H1 (cell line): ENCODE data around the gene STEAP4. TPM values are rescaled to one million over a fixed set of nuclear protein-coding genes. Genes with fewer than 3 reads are reported as not detected.

Experiments used
- CTCF ChIA-PET: fragments of 300-600 bp; sonication (Branson Sonifier 250); formaldehyde crosslinking; loops from one replicate; lab custom pipeline; 2021; ENCODE audit not compliant: partially characterized antibody; lab: Charles Lee
- POLR2A ChIA-PET: fragments of 300-600 bp; sonication (Branson Sonifier 250); formaldehyde crosslinking; loops from one replicate; lab custom pipeline; 2021; ENCODE audit warnings: inconsistent platforms; ENCODE audit not compliant: partially characterized antibody; lab: Charles Lee
- DNase-seq, 2 experiments: peaks; one replicate each; pipeline versions ENCODE4 v3.0.0 to v3.0.0-alpha.2; 2010 to 2022; ENCODE audit warnings: low spot score in 2 of 2, low read depth in 1 of 2, mixed read lengths in 1 of 2
- FAIRE-seq: peaks from 2 replicates; lab custom pipeline; 2011; peaks lifted over from hg19 to GRCh38; lab: Jason Lieb, UNC
- H2AFZ ChIP-seq: 2 replicates; pipeline ENCODE4 v1.8.1; 2012; ENCODE audit warnings: low read length, inconsistent platforms
- H2AK5ac ChIP-seq: 2 replicates; pipeline ENCODE4 v1.6.1; 2013; ENCODE audit warnings: low read depth, low read length
- H2BK120ac ChIP-seq: replicated peaks from 2 replicates; pipeline ENCODE3; 2013; ENCODE audit warnings: low read depth, low read length, inconsistent platforms
- H2BK12ac ChIP-seq: 2 replicates; pipeline ENCODE4 v1.6.1; 2013; ENCODE audit warnings: low read depth, low read length
- H2BK15ac ChIP-seq: 2 replicates; pipeline ENCODE4 v1.6.1; 2013; ENCODE audit warnings: low read length
- H2BK20ac ChIP-seq: 2 replicates; pipeline ENCODE4 v1.6.1; 2013; ENCODE audit warnings: low read length
- H2BK5ac ChIP-seq: 2 replicates; pipeline ENCODE4 v1.6.1; 2013; ENCODE audit warnings: low read depth, low read length
- H3K14ac ChIP-seq: 2 replicates; pipeline ENCODE4 v1.6.1; 2013; ENCODE audit warnings: inconsistent platforms; ENCODE audit not compliant: insufficient read length
- H3K18ac ChIP-seq: 2 replicates; pipeline ENCODE4 v1.6.1; 2013; ENCODE audit warnings: low read length; ENCODE audit errors: extremely low read depth
- H3K23ac ChIP-seq: 2 replicates; pipeline ENCODE4 v1.6.1; 2013; ENCODE audit warnings: inconsistent platforms; ENCODE audit not compliant: insufficient read length
- H3K23me2 ChIP-seq: 2 replicates; pipeline ENCODE4 v1.6.1; 2013; ENCODE audit warnings: low read depth, low read length
- H3K27ac ChIP-seq: 2 replicates; pipeline ENCODE4 v1.6.1; 2011; ENCODE audit warnings: low read depth, low read length, inconsistent platforms
- H3K27me3 ChIP-seq, 4 experiments: replicated peaks in 1 of 4; 1 replicate in 1 of 4; 2 replicates in 3 of 4; pipeline versions ENCODE4 v1.6.1 to v1.8.1; 2011 to 2013; ENCODE audit warnings: low read length in 3 of 4, mild to moderate bottlenecking in 3 of 4, inconsistent platforms in 2 of 4, mixed read lengths in 2 of 4, moderate library complexity in 1 of 4; ENCODE audit not compliant: control insufficient read depth in 3 of 4, insufficient read depth in 3 of 4; ENCODE audit errors: extremely low read depth in 1 of 4
- H3K36me3 ChIP-seq, 4 experiments: 2 replicates each; pipeline versions ENCODE4 v1.6.1 to v1.8.1; 2011 to 2013; ENCODE audit warnings: mild to moderate bottlenecking in 4 of 4, low read length in 3 of 4, moderate library complexity in 2 of 4, control low read depth in 1 of 4, inconsistent platforms in 1 of 4; ENCODE audit not compliant: insufficient read depth in 4 of 4, control insufficient read depth in 2 of 4
- H3K4ac ChIP-seq: replicated peaks from 2 replicates; pipeline ENCODE3; 2013; ENCODE audit warnings: low read length, low read depth, mixed read lengths, inconsistent platforms; ENCODE audit not compliant: insufficient read length
- H3K4me1 ChIP-seq, 4 experiments: replicated peaks in 1 of 4; 1 replicate in 1 of 4; 2 replicates in 3 of 4; pipeline versions ENCODE4 v1.6.1 to v1.8.1; 2011 to 2013; ENCODE audit warnings: low read length in 3 of 4, inconsistent platforms in 2 of 4, mixed read lengths in 1 of 4; ENCODE audit not compliant: insufficient read depth in 4 of 4, control insufficient read depth in 3 of 4
- H3K4me2 ChIP-seq, 2 experiments: 2 replicates each; pipeline versions ENCODE4 v1.6.1 to v1.8.1; 2011 to 2013; ENCODE audit warnings: low read depth in 2 of 2, low read length in 2 of 2, control low read depth in 1 of 2, inconsistent platforms in 1 of 2, mild to moderate bottlenecking in 1 of 2; ENCODE audit not compliant: insufficient read depth in 1 of 2
- H3K4me3 ChIP-seq, 4 experiments: fragments of 200-600, 300-600 bp in 1 of 4; sonication (generic), shearing (Covaris generic), sonication (Bioruptor Twin) in 1 of 4; 2 replicates each; pipeline versions ENCODE4 v1.5.1 to v1.8.1; 2011 to 2016; ENCODE audit warnings: low read length in 4 of 4, low read depth in 3 of 4, control low read depth in 2 of 4, inconsistent platforms in 2 of 4, mild to moderate bottlenecking in 2 of 4, mixed read lengths in 1 of 4, moderate library complexity in 1 of 4; ENCODE audit not compliant: insufficient read depth in 2 of 4; ENCODE audit errors: extremely low read depth in 1 of 4
- H3K56ac ChIP-seq: replicated peaks from 2 replicates; pipeline ENCODE3; 2013; ENCODE audit warnings: low read depth, mild to moderate bottlenecking, mixed read lengths, low read length, inconsistent platforms; ENCODE audit not compliant: insufficient read length
- H3K79me1 ChIP-seq: 2 replicates; pipeline ENCODE4 v1.6.1; 2013; ENCODE audit warnings: low read depth, low read length, control low read depth
- H3K79me2 ChIP-seq, 2 experiments: 2 replicates each; pipeline versions ENCODE4 v1.6.1 to v1.8.1; 2012 to 2013; ENCODE audit warnings: low read length in 2 of 2, mild to moderate bottlenecking in 2 of 2, inconsistent platforms in 1 of 2; ENCODE audit not compliant: insufficient read depth in 2 of 2, control insufficient read depth in 1 of 2
- H3K9ac ChIP-seq, 4 experiments: replicated peaks in 1 of 4; 1 replicate in 1 of 4; 2 replicates in 3 of 4; pipeline versions ENCODE4 v1.6.1 to v1.8.1; 2011 to 2013; ENCODE audit warnings: low read depth in 3 of 4, low read length in 3 of 4, control low read depth in 2 of 4, mild to moderate bottlenecking in 2 of 4, moderate library complexity in 2 of 4, inconsistent platforms in 1 of 4; ENCODE audit errors: extremely low read depth in 1 of 4
- H3K9me3 ChIP-seq, 2 experiments: 2 replicates each; pipeline versions ENCODE4 v1.6.1 to v1.8.1; 2012 to 2013; ENCODE audit warnings: mild to moderate bottlenecking in 2 of 2, moderate library complexity in 2 of 2, control low read depth in 1 of 2, inconsistent platforms in 1 of 2, low read depth in 1 of 2, low read length in 1 of 2, mixed read lengths in 1 of 2; ENCODE audit not compliant: insufficient read depth in 2 of 2
- H4K20me1 ChIP-seq, 2 experiments: replicated peaks in 1 of 2; 2 replicates each; pipeline versions ENCODE3 to v1.8.1; 2011 to 2013; ENCODE audit warnings: inconsistent platforms in 2 of 2, low read length in 2 of 2, mild to moderate bottlenecking in 1 of 2; ENCODE audit not compliant: insufficient read depth in 2 of 2, control insufficient read depth in 1 of 2
- H4K5ac ChIP-seq: 2 replicates; pipeline ENCODE4 v1.6.1; 2013; ENCODE audit warnings: low read length, low read depth, mixed read lengths, inconsistent platforms; ENCODE audit not compliant: insufficient read length
- H4K8ac ChIP-seq: 2 replicates; pipeline ENCODE4 v1.8.0; 2013; ENCODE audit warnings: mild to moderate bottlenecking, moderate library complexity, low read length, inconsistent platforms; ENCODE audit not compliant: insufficient read depth; ENCODE audit errors: extremely low read depth
- H4K91ac ChIP-seq: replicated peaks from 2 replicates; pipeline ENCODE3; 2013; ENCODE audit warnings: low read length, mixed read lengths, inconsistent platforms; ENCODE audit not compliant: insufficient read length
- HDAC2 ChIP-seq, 2 experiments: fragments of 300-600 bp in 1 of 2; sonication (generic) in 1 of 2; IDR thresholded peaks; 2 replicates each; pipeline ENCODE4 v1.6.1; 2011 to 2012; ENCODE audit warnings: low read depth in 2 of 2, low read length in 2 of 2, mild to moderate bottlenecking in 2 of 2, moderate library complexity in 2 of 2, borderline replicate concordance in 1 of 2, inconsistent platforms in 1 of 2
- JUN ChIP-seq: IDR thresholded peaks from 2 replicates; pipeline ENCODE4 v1.6.1; 2011; ENCODE audit warnings: low read depth, mild to moderate bottlenecking, improper control_type of control experiment, low read length
- RAD21 ChIP-seq, 2 experiments: IDR thresholded peaks in 1 of 2; conservative IDR thresholded peaks in 1 of 2; 2 replicates each; pipeline ENCODE4 v1.6.1; 2011; ENCODE audit warnings: low read depth in 2 of 2, low read length in 2 of 2, improper control_type of control experiment in 1 of 2, inconsistent platforms in 1 of 2, mild to moderate bottlenecking in 1 of 2, moderate library complexity in 1 of 2
- SIN3A ChIP-seq, 2 experiments: IDR thresholded peaks in 1 of 2; conservative IDR thresholded peaks in 1 of 2; 2 replicates each; pipeline ENCODE4 v1.6.1; 2011 to 2012; ENCODE audit warnings: low read length in 2 of 2, improper control_type of control experiment in 1 of 2, low read depth in 1 of 2, mild to moderate bottlenecking in 1 of 2
- SP2 ChIP-seq: IDR thresholded peaks from 2 replicates; pipeline ENCODE4 v1.6.1; 2012; ENCODE audit warnings: mild to moderate bottlenecking, low read length, inconsistent platforms
- TAF1 ChIP-seq: IDR thresholded peaks from 2 replicates; pipeline ENCODE4 v1.6.1; 2011; ENCODE audit warnings: mild to moderate bottlenecking, low read depth, low read length
- WGBS, 2 experiments: shearing (Covaris generic) in 1 of 2; methylation state at CpG; one replicate each; pipeline versions ENCODE4 v1.1.6 to v1.1.7; 2013 to 2015; ENCODE audit warnings: low lambda C conversion rate in 2 of 2, mixed read lengths in 2 of 2, inconsistent platforms in 1 of 2, low coverage in 1 of 2, missing lambda C conversion rate in 1 of 2; ENCODE audit not compliant: insufficient replicate concordance in 2 of 2, insufficient coverage in 1 of 2, insufficient read length in 1 of 2; ENCODE audit errors: extremely low coverage in 1 of 2, missing lambda C conversion rate in 1 of 2; 5-methylcytosine and 5-hydroxymethylcytosine counted together
- polyA plus RNA-seq, 7 experiments: library from polyadenylated mRNA; depleted of rRNA in 3 of 7; stranded (reverse) in 5 of 7; unstranded in 2 of 7; fragments of >200 nt in 5 of 7; fragments of 200-250 nt in 2 of 7; gene quantifications; 1 replicate in 5 of 7; 2 replicates in 1 of 7; 4 replicates in 1 of 7; pipeline versions ENCODE4 v1.2.1 to v1.2.3, GENCODE V29; 2011 to 2013; ENCODE audit warnings: missing spikeins in 2 of 7, mixed read lengths in 2 of 7
- total RNA-seq: library from RNA; stranded (reverse); fragmentation: NEBNext Ultra II Directional; extraction: Animal tissue kit (Norgen Biotek cat#: 25700); gene quantifications from 2 replicates; pipeline ENCODE4 v1.2.1, GENCODE V29; 2021

Gene STEAP4
- total and polyA plus RNA-seq, 2 of the 8 experiments (the other 6 are each of a cell fraction or from before 2014, with no cell fraction given): under 0.01 TPM; not detected in 1

- Histone ChIP-seq H3K23ac (no peak overlapping the region), H2BK15ac (no peak overlapping the region), H3K79me1 (no peaks in the 10 kb centered on the region), H3K4me2 (no peak overlapping the region), H4K5ac (no peak overlapping the region), H3K9me3 (peaks cover 0 to 4% of the 10 kb centered on the region in 2 experiments; a peak in 1 of 4 replicates), H4K91ac (no peak overlapping the region), H3K27ac (no peak overlapping the region), H3K4me1 (no peaks in the 10 kb centered on the region), H3K4me3 (no peak overlapping the region), H3K14ac (no peak overlapping the region), H2AK5ac (no peak overlapping the region), H3K27me3 (no peaks in the 10 kb centered on the region), H3K56ac (no peak overlapping the region), H3K4ac (no peak overlapping the region), H2BK5ac (no peak overlapping the region), H3K9ac (no peak overlapping the region), H2AFZ (no peak overlapping the region), H4K8ac (no peak overlapping the region), H3K36me3 (no peaks in the 10 kb centered on the region), H2BK20ac (no peak overlapping the region), H3K18ac (no peak overlapping the region), H2BK12ac (no peak overlapping the region), H4K20me1 (no peaks in the 10 kb centered on the region), H2BK120ac (no peak overlapping the region), H3K79me2 (no peaks in the 10 kb centered on the region), H3K23me2 (no peaks in the 10 kb centered on the region)
- TF ChIP-seq SP2 (no peak), RAD21 (IDR thresholded peaks at IDR 0.05 in 1 of 2, conservative IDR thresholded peaks at IDR 0.05 in 1 of 2; ENCODE audit: low read depth in 2 of 2, low read length in 2 of 2) (no peak), HDAC2 (IDR thresholded peaks at IDR 0.05; ENCODE audit: borderline replicate concordance in 1 of 2, low read depth in 2 of 2, low read length in 2 of 2) (no peak), TAF1 (no peak), JUN (no peak), SIN3A (conservative IDR thresholded peaks at IDR 0.05 in 1 of 2, IDR thresholded peaks at IDR 0.05 in 1 of 2; ENCODE audit: low read depth in 1 of 2, low read length in 2 of 2) (no peak)
- WGBS, 2 experiments: 89% methylated on average over 2 of the region's 2 CpGs; no CpG with 5 or more reads in 1 of the 2 experiments
- POLR2A ChIA-PET: interaction anchor here (0.7 kb wide), 1 partner anchor 924 kb away, joined by 3 read pairs; no protein-coding TSS in a partner anchor
- DNase-seq (no peak), FAIRE-seq (no peak)
- CTCF ChIA-PET: no interaction called here
Measured at GRCh38 chr7:88289564-88290025, 17.1 kb downstream of the STEAP4 start.
